ENCODE data around the gene PRIM2.

Gene PRIM2

DNA sequence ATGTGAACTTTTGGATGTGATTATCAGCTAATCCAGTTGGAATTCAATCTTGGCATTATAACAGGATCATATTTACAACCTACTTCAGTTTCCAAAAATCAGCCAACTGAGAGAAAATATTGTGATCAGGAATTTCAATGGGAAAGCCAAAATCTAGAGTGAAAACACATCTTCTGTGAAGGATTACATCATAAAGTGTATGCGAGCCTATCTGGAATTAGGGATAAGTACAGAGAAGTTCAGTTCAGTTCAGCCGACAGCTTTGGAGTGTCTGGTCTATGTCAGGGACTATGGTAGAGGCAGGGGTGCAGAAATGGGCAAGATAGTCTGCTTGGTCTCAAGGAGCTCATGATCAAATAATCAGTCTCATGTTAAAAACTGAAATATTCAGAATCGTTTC is 12.3 kb upstream of the PRIM2 start:
- Histone ChIP-seq H3K4me2 (ENCODE audit: low read depth, low read length, poor library complexity, severe bottlenecking) (no peak overlapping the region), H3K36me3 (ENCODE audit: low read length) (no peaks in the 10 kb centered on the region), H3K9ac (ENCODE audit: low read length) (no peak overlapping the region), H3K79me2 (ENCODE audit: insufficient read depth, low read length) (no peaks in the 10 kb centered on the region), H4K20me1 (ENCODE audit: low read depth, low read length) (no peaks in the 10 kb centered on the region), H3K27ac (ENCODE audit: low read depth, low read length) (no peak overlapping the region), H3K9me3 (ENCODE audit: insufficient read depth, low read length) (no peaks in the 10 kb centered on the region), H2AFZ (ENCODE audit: low read depth, low read length, severe bottlenecking) (no peak overlapping the region), H3K27me3 (ENCODE audit: low read length) (no peaks in the 10 kb centered on the region), H3F3A (ENCODE audit: insufficient read depth) (no peaks in the 10 kb centered on the region), H3K4me3 (ENCODE audit: insufficient read depth, low read length, poor library complexity, severe bottlenecking) (no peak overlapping the region), H3K9me2 (replicated peaks; ENCODE audit: insufficient read depth, low read length) (no peaks in the 10 kb centered on the region)
- TF ChIP-seq, protein P1, sequence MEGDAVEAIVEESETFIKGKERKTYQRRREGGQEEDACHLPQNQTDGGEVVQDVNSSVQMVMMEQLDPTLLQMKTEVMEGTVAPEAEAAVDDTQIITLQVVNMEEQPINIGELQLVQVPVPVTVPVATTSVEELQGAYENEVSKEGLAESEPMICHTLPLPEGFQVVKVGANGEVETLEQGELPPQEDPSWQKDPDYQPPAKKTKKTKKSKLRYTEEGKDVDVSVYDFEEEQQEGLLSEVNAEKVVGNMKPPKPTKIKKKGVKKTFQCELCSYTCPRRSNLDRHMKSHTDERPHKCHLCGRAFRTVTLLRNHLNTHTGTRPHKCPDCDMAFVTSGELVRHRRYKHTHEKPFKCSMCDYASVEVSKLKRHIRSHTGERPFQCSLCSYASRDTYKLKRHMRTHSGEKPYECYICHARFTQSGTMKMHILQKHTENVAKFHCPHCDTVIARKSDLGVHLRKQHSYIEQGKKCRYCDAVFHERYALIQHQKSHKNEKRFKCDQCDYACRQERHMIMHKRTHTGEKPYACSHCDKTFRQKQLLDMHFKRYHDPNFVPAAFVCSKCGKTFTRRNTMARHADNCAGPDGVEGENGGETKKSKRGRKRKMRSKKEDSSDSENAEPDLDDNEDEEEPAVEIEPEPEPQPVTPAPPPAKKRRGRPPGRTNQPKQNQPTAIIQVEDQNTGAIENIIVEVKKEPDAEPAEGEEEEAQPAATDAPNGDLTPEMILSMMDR (IDR thresholded peaks at IDR 0.05; ENCODE audit: insufficient read depth, low read length, poor library complexity, severe bottlenecking): no peak
- TF ChIP-seq EZH2phosphoT487 (conservative IDR thresholded peaks at IDR 0.05; ENCODE audit: low read length): no peak

GRCh38 chr6:57305761-57306160 is 11.7 kb upstream of the PRIM2 start:
- Histone ChIP-seq H3K36me3 (ENCODE audit: low read length) (no peaks in the 10 kb centered on the region), H3K4me2 (ENCODE audit: low read depth, low read length, poor library complexity, severe bottlenecking) (no peak overlapping the region), H2AFZ (ENCODE audit: low read depth, low read length, severe bottlenecking) (no peak overlapping the region), H3K9me3 (ENCODE audit: insufficient read depth, low read length) (no peaks in the 10 kb centered on the region), H3K27me3 (ENCODE audit: low read length) (no peaks in the 10 kb centered on the region), H3K9me2 (replicated peaks; ENCODE audit: insufficient read depth, low read length) (no peaks in the 10 kb centered on the region), H4K20me1 (ENCODE audit: low read depth, low read length) (no peaks in the 10 kb centered on the region), H3K79me2 (ENCODE audit: insufficient read depth, low read length) (no peaks in the 10 kb centered on the region), H3K4me3 (ENCODE audit: insufficient read depth, low read length, poor library complexity, severe bottlenecking) (no peak overlapping the region), H3F3A (ENCODE audit: insufficient read depth) (no peaks in the 10 kb centered on the region), H3K27ac (ENCODE audit: low read depth, low read length) (no peak overlapping the region), H3K9ac (ENCODE audit: low read length) (no peak overlapping the region)
- TF ChIP-seq, protein P1 (IDR thresholded peaks at IDR 0.05; ENCODE audit: insufficient read depth, low read length, poor library complexity, severe bottlenecking): no peak
- TF ChIP-seq EZH2phosphoT487 (conservative IDR thresholded peaks at IDR 0.05; ENCODE audit: low read length): no peak

GRCh38 chr6:57306273-57306672 is 11.2 kb upstream of the PRIM2 start:
- TF ChIP-seq, protein P1 (IDR thresholded peaks at IDR 0.05; ENCODE audit: insufficient read depth, low read length, poor library complexity, severe bottlenecking): no peak
- TF ChIP-seq EZH2phosphoT487 (conservative IDR thresholded peaks at IDR 0.05; ENCODE audit: low read length): no peak

More at GRCh38 chr6:57306273-57306672, 11.2 kb upstream of the PRIM2 start:
- H3K36me3 ChIP-seq (ENCODE audit: low read length): no peaks in the 10 kb centered on the region
- H3F3A ChIP-seq (ENCODE audit: insufficient read depth): no peaks in the 10 kb centered on the region
- H3K4me3 ChIP-seq (ENCODE audit: insufficient read depth, low read length, poor library complexity, severe bottlenecking): no peak overlapping the region
- H3K79me2 ChIP-seq (ENCODE audit: insufficient read depth, low read length): no peaks in the 10 kb centered on the region
- no peaks in the 10 kb centered on the region for H3K9me2 ChIP-seq (replicated peaks; ENCODE audit: insufficient read depth, low read length)
- no peaks in the 10 kb centered on the region for H3K27me3 ChIP-seq (ENCODE audit: low read length)
- no peak overlapping the region for H2AFZ ChIP-seq (ENCODE audit: low read depth, low read length, severe bottlenecking)
- H3K4me2 ChIP-seq (ENCODE audit: low read depth, low read length, poor library complexity, severe bottlenecking): no peak overlapping the region
- no peaks in the 10 kb centered on the region for H4K20me1 ChIP-seq (ENCODE audit: low read depth, low read length)
- no peaks in the 10 kb centered on the region for H3K9me3 ChIP-seq (ENCODE audit: insufficient read depth, low read length)
- no peak overlapping the region for H3K9ac ChIP-seq (ENCODE audit: low read length)
- no peak overlapping the region for H3K27ac ChIP-seq (ENCODE audit: low read depth, low read length)
